Esophagus squamous epithelium (tissue), 5 donors: Measurements from ENCODE around the gene AAR2. TPM values are rescaled to one million over a fixed set of nuclear protein-coding genes. Genes with fewer than 3 reads are reported as not detected.

Experiments
- DNase-seq: peaks from one replicate; lab custom pipeline; 2025; lab: John Stamatoyannopoulos, UW
- H3K27ac ChIP-seq, 4 donors: fragments of 200-600 bp; sonication (generic); one replicate each; pipeline ENCODE4 v1.5.1; 2016 to 2019; ENCODE audit warnings: mild to moderate bottlenecking in 1 of 4
- H3K27me3 ChIP-seq, 4 donors: fragments of 200-600 bp; sonication (generic); 1 replicate in 3 of 4; 2 replicates in 1 of 4; pipeline versions ENCODE4 v1.5.1 to v1.6.0; 2017 to 2021; ENCODE audit warnings: antibody characterized with exemption in 1 of 4
- H3K36me3 ChIP-seq, 3 donors: fragments of 200-600 bp; sonication (generic); one replicate each; pipeline ENCODE4 v1.5.1; 2016 to 2019
- H3K4me1 ChIP-seq, 3 donors: fragments of 200-600 bp; sonication (generic); one replicate each; pipeline ENCODE4 v1.5.1; 2017 to 2019
- H3K4me3 ChIP-seq, 4 donors: fragments of 200-600 bp; sonication (generic); 1 replicate in 3 of 4; 2 replicates in 1 of 4; pipeline ENCODE4 v1.5.1; 2016 to 2019; ENCODE audit warnings: mild to moderate bottlenecking in 2 of 4, moderate library complexity in 1 of 4
- H3K9me3 ChIP-seq, 3 donors: fragments of 200-600 bp; sonication (generic); one replicate each; pipeline ENCODE4 v1.5.1; 2016 to 2019
- CTCF ChIP-seq, 6 experiments: fragments of 450-650 bp in 4 of 6; fragments of 200-600 bp in 2 of 6; sonication (generic) in 2 of 6; IDR thresholded peaks; one replicate each; pipeline ENCODE4 v1.5.1; 2016 to 2019; ENCODE audit warnings: antibody characterized with exemption in 6 of 6, mild to moderate bottlenecking in 4 of 6, moderate library complexity in 4 of 6
- POLR2A ChIP-seq, 4 donors: fragments of 450-650 bp; IDR thresholded peaks; one replicate each; pipeline ENCODE4 v1.6.1; 2017; ENCODE audit warnings: antibody characterized with exemption in 4 of 4, mild to moderate bottlenecking in 4 of 4, moderate library complexity in 3 of 4
- WGBS, 2 donors: methylation state at CpG; one replicate each; pipeline ENCODE4 v1.1.5; 2018; 5-methylcytosine and 5-hydroxymethylcytosine counted together
- intact Hi-C: fragments of 100-400 bp; cut with DNase I; formaldehyde crosslinking; loops from one replicate; pipeline ENCODE4 v1.15.0; 2022
- total RNA-seq, 4 donors: library from RNA; depleted of rRNA; stranded (reverse); fragments of >200 nt; gene quantifications; one replicate each; pipeline ENCODE4 v1.1.0, GENCODE V29; 2016
- donor health status: DM: yes; HTN: yes; CAD: no.

AAR2 gene
- total RNA-seq, 4 donors from 2014 or later: 13.8 to 27.5 (median 16.5) TPM

GRCh38 chr20:36275441-36276189 is 39.3 kb downstream of the AAR2 start:
- 67 to 75% methylated on average over 7 of the region's 12 CpGs for WGBS, 2 donors
- H3K36me3 ChIP-seq: no peaks in the 10 kb centered on the region
- H3K27ac ChIP-seq: no peak overlapping the region
- intact Hi-C loops: no loop called here
- no peak for DNase-seq
- no peak for TF ChIP-seq POLR2A (IDR thresholded peaks at IDR 0.05)
- TF ChIP-seq CTCF (IDR thresholded peaks at IDR 0.05): no peak
- H3K4me1 ChIP-seq: no peaks in the 10 kb centered on the region
- no peak overlapping the region for H3K4me3 ChIP-seq
- H3K27me3 ChIP-seq: peaks cover 0 to 71% (median 0%) of the 10 kb centered on the region in 4 donors
- H3K9me3 ChIP-seq: no peaks in the 10 kb centered on the region

DNA sequence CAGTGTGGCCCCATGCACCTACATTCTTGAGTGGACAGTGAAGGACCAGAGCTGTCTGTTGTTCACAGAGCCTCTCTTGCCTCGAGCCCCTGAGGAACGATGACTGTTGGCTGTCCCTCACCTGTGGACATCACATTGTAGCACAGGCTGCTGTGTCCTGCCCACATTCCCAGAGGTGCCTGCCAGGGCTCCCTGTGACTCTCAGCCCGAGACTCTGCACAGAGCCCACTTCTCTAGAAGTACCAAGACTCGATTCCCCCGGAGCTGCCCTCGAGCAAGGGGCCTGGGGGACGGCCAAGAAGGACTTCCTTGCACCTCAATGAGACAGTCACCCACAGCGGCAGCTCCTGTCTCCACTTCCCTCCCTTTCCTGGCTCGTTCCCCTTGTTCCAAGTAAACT is 41.3 kb downstream of the AAR2 start:
- Histone ChIP-seq H3K27me3 (peaks cover 0 to 85% (median 0%) of the 10 kb centered on the region in 4 donors), H3K9me3 (no peaks in the 10 kb centered on the region), H3K4me3 (no peak overlapping the region), H3K36me3 (no peaks in the 10 kb centered on the region), H3K4me1 (no peaks in the 10 kb centered on the region), H3K27ac (no peak overlapping the region)
- no peak for TF ChIP-seq POLR2A (IDR thresholded peaks at IDR 0.05)
- no peak for TF ChIP-seq CTCF (IDR thresholded peaks at IDR 0.05)
- 40 to 68% methylated on average over 2 to 6 of the region's 9 CpGs for WGBS, 2 donors
- intact Hi-C loops: no loop called here
- DNase-seq: no peak

DNA sequence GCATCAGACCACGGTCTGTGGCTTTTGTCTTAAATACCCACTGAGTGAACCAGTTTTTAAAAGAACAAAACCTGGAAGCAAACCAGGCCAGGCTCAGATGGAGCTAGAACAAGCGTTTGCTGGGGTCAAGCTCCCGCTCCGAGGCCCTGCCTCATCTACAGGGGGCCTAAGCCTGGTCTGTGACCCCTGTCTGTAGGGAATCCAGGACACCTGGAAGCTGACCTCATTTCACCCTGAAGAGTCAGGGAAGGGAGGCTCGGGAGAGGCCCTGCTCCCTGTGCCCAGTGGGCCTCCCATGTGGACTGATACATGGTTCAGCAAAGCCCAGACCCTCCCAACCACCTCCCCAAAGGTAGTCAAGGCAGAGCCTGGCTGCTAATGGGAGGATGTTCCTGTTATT is 43.1 kb downstream of the AAR2 start:
- Histone ChIP-seq H3K4me3 (no peak overlapping the region), H3K27ac (no peak overlapping the region), H3K4me1 (no peaks in the 10 kb centered on the region), H3K27me3 (peaks cover 0 to 73% (median 0%) of the 10 kb centered on the region in 4 donors), H3K9me3 (no peaks in the 10 kb centered on the region), H3K36me3 (no peaks in the 10 kb centered on the region)
- 36 to 67% methylated on average over 2 to 3 of the region's 5 CpGs for WGBS, 2 donors
- TF ChIP-seq POLR2A (IDR thresholded peaks at IDR 0.05) (no peak), CTCF (IDR thresholded peaks at IDR 0.05) (no peak)
- no peak for DNase-seq
- intact Hi-C loops: no loop called here

GRCh38 chr20:36279776-36280175 is 43.5 kb downstream of the AAR2 start:
- no peaks in the 10 kb centered on the region for H3K9me3 ChIP-seq
- no peaks in the 10 kb centered on the region for H3K4me1 ChIP-seq
- no peak for DNase-seq
- no peaks in the 10 kb centered on the region for H3K36me3 ChIP-seq
- 61 to 64% methylated on average over 5 to 6 of the region's 6 CpGs for WGBS, 2 donors
- no peak overlapping the region for H3K27ac ChIP-seq
- H3K4me3 ChIP-seq: no peak overlapping the region
- intact Hi-C loops: no loop called here
- no peak for TF ChIP-seq POLR2A (IDR thresholded peaks at IDR 0.05)
- H3K27me3 ChIP-seq: peaks cover 0 to 73% (median 0%) of the 10 kb centered on the region in 4 donors

DNA sequence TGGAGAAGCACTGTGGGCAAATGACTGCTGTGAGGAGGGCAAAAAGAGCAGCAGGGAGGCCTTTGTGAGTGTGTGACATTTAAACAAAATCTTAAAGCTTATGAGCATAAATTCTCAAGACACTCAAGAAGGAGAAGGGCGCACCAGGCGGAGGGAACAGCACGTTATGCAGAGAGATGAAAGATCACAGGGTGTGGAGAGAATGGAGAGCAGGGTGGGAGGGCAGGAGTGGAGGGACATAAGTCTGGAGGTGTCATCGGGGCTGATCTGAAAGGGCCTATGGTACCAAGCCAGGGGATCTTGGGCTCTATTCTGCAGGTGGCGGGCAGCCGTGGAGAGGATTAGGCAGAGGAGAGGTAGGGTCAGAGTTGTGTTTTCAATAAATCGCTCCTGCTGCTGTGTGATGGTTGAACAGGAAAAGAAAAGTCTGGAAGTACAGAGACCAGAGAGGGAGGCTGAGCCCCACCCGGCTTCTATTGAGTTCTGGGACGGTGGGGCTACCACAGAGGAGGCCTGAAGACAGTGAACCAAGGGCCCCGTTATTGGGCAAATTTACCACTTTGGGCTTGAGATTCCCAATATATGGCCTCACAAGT is 45.6 kb downstream of the AAR2 start:
- H3K27ac ChIP-seq: no peak overlapping the region
- 85 to 87% methylated on average over 10 of the region's 10 CpGs for WGBS, 2 donors
- TF ChIP-seq CTCF (IDR thresholded peaks at IDR 0.05) (no peak), POLR2A (IDR thresholded peaks at IDR 0.05) (no peak)
- no peak overlapping the region for H3K4me3 ChIP-seq
- H3K9me3 ChIP-seq: no peaks in the 10 kb centered on the region
- H3K4me1 ChIP-seq: no peaks in the 10 kb centered on the region
- H3K27me3 ChIP-seq: peaks cover 0 to 78% (median 0%) of the 10 kb centered on the region in 4 donors
- H3K36me3 ChIP-seq: no peaks in the 10 kb centered on the region
- DNase-seq: no peak
- intact Hi-C loops: no loop called here
